Activated CD8-positive, alpha-beta memory T cell treated with anti-CD3 and anti-CD28 coated beads, Interleukin-2, amount 50 U/mL, for 1 hour (primary cell): Measurements from ENCODE around the gene NID2.

Experiments used
- DNase-seq: peaks from one replicate; pipeline ENCODE4 v3.0.0-alpha.2; 2020; ENCODE audit errors: extremely low read depth

The NID2 gene

GRCh38 chr14:52080808-52081755, 12.2 kb upstream of the NID2 start:
- no peak for DNase-seq

- DNase-seq = no peak
Measured at GRCh38 chr14:52080158-52080800, 11.4 kb upstream of the NID2 start.

DNA sequence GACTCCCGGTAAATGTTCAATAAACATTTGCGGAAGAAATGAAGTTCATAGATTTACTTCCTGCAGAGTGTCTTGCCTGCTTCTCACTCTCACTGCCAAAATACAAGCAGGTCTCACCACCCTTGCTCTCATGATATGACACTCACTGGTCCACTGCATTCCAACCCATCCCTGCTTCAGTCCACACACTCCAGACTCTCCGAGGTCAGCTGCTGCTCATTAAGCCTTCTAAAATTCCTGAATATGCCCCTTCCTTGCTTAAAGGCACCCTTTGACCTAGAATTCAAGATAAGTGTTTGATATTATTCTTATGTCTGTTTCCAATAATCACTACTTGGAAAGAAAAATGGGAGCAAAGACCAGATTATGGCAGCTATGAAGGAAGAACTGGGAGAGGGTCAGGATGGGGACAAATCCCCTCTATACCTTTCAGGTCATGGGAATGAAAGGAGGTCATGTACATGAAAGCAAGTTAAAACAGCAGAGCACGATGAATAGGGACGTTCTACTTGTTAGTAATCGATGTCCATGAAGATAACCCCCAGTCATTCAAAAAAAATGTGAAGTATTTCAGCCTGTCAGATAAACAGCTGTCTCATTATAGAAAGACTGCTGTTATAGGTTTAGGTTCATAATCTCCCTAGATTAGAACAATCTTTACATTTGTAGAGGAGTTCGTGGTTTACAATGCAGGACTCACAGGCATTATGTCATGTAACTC, 10.5 kb upstream of the NID2 start:
- no peak for DNase-seq

DNA sequence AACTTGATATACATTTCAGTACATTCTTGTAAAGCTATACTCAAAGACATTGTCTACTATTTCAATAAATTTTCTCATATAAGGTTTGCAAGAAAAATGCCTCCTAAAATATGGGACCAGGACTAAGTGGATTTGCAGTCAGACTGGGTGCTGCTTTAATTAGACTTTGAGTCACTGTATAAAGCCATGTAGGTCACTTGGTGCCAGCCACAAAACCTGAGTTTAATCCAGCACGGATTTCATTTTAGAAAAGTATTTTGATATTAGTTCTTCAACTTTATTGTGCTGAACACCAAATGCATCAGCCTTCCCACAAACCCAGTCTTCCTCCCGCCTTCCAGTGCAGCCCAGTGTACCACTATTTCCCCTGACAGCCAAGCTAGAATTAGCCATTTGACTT, 9.9 kb upstream of the NID2 start:
- DNase-seq = no peak

- no peak for DNase-seq
Measured at GRCh38 chr14:52078095-52078531, 9.3 kb upstream of the NID2 start.

DNA sequence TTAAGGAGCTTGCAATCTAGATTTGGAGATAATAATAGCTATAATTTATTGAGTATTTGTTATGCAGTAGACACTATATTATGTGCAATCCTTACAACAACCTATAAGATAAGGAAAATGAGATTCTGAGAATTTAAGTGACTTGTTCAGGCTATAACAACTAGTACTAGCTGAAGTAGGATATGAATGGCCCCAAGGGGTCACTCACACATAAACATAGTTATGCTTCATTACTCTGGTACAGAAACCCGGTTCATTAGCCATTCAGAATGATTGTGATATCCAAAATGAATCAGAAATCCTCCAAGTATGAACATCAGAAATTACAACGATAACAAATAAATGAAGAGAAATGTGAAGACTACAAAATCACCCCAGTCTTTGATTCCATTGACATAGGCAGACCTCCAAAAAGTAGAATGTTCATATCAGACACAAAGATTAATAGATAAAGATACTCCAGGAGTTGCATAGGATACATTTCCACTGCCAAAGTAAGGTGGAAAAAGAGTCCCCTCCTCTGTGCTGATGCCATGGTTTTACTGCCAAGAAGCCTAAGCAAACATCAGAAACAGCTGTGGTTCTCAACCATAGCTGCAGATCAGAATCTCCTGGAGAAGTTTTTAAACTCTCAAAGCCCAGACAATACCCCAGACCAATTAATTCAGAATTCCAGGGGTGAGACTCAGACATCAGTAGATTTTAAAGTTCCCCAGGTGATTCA, 8.6 kb upstream of the NID2 start:
- DNase-seq = no peak

DNA sequence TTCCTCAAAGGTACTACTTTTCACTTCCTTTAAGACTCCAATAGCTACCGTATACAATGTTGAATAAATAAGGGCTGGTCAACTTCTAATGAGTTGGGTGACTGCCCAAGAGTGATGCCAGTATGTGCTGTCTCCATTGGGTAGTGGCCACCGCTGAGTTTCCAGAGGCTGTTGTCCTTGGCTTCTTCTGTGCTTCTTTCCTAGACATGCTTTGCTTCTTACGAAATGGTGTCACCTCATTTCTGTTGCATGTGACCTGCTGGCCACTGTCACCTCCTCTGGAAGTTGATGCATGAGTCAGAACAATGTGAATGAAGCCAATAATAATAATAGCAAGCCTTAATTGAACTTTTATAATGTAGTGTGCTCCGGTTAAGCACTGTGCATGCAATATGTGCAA, 7.5 kb upstream of the NID2 start:
- no peak for DNase-seq

- no peak for DNase-seq
Measured at GRCh38 chr14:52075371-52075770, 6.5 kb upstream of the NID2 start.

GRCh38 chr14:52073251-52073650, 4.4 kb upstream of the NID2 start:
- no peak for DNase-seq

DNA sequence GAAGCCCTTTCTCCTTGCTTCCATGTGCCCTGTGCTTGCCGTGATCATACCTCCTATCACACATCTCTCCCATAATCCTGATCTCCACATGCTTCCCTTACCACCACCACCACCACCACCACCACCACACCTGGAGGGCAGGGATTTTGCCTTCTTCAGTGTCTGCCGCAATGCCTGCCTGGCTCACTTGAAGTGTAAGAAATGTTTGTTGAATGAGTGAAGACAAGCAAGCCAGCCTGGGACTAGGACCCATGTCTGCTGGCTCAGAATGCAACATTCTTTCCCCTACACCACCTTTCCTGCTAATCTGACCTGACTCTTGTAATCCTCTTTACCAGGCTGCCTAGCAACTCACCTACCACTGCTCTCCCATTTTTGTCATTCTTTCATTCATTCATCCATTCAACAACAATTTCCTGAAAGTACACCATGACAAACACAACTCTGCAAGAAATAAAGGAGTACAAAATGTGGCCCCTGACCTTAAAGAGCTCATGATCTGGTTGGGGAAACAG, 3.5 kb upstream of the NID2 start:
- DNase-seq = no peak

- DNase-seq = no peak
Measured at GRCh38 chr14:52071675-52072074, 2.8 kb upstream of the NID2 start.

- DNase-seq = no peak
Measured at GRCh38 chr14:52070051-52070431, 1.2 kb upstream of the NID2 start.

DNA sequence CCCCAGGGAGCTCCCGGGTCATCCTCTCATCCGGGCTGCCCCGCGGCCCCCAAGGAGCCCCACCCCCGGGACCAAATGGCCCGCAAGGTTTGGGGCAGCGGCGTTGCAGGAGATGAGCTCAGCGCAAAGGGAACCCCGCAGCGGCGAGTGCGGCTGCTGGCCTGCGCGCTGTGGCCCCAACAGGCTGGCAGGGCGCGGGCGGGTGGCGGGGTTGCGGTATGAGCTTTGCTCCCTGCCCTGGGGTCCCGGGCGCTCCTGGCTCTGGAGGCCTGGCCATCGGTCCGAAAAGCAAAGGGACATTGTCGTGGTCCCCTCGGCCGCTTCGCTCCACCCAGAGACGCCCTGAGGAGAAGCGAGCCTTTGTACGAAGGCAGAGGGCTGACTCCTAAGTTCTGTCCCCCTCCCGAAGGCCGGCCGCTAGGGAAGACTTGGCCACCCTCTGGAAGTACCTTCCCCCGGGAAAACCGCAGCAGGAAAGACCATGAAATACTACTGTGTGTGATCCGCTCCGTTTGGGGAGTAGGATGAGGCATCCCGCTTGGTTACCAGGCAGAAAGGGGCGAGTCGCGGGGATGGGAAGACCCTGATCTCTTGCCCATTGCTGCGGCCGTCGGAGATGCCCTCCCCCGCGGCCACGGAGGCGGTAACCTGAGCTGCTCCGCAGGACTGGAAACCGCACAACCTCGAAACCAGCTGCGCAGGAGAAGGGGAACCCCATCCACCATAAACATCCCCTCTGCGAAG, 620 bp upstream of the NID2 start:
- no peak for DNase-seq

- no peak for DNase-seq
Measured at GRCh38 chr14:52067873-52068614, 815 bp downstream of the NID2 start.

DNA sequence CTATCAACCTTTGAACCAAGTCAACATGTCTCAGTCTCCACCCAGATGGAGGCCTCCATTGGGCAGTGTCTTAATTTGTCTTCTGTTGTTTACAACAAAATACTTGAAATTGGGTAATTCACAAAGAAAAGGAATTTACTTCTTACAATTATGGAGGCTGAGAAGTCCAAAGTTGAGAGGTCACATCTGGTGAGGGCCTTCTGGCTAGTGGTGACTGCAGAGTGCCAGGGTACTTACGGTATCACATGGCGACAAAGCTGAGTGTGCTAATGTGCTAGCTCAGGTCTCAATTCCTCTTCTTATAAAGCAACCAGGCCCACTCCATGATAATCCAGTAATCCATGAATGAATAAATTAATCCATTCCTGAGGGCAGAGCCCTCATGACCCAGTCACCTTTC, 4.7 kb downstream of the NID2 start:
- no peak for DNase-seq

DNA sequence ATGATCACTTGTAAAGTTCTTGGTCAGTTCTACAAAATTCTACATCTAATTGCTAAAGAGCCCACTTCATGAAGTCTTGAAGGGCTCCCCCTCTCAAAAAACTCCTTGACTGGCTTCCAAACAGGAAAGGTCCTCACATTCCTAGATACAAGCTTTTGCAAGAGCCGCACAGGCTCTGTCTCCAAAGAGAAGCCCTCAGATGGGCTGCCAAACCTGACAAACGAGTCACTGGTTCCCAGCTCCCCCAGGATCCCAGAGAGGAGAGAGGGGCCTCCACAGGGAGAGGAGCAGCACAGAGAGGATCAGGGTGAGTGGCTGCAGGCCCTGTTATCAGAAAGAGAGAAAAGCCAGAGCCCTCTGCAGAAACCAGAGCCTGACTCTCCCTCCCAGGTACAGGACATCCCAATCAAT, 5.8 kb downstream of the NID2 start:
- no peak for DNase-seq

GRCh38 chr14:52061890-52062289, 7.0 kb downstream of the NID2 start:
- DNase-seq = no peak

GRCh38 chr14:52061390-52061789, 7.5 kb downstream of the NID2 start:
- no peak for DNase-seq

DNA sequence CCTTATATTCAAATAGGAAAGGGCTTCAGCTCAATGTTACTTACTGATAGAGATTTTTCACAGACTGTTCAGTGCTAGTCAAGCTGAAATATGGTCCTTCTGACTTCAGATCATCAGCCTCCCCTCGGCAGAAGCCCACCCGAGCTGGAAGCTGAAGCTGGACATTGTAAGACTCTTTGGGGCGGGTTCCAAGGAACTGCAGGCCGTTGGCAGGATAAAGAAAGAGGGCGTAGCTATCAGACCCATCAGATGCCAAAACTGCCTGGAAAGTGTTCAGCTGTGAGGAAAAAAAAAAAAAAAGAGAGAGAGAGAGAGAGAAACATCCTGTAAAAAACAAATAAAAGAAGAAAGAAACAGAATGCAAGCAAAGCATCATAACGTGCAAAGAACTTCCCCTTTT, 8.8 kb downstream of the NID2 start:
- no peak for DNase-seq

DNA sequence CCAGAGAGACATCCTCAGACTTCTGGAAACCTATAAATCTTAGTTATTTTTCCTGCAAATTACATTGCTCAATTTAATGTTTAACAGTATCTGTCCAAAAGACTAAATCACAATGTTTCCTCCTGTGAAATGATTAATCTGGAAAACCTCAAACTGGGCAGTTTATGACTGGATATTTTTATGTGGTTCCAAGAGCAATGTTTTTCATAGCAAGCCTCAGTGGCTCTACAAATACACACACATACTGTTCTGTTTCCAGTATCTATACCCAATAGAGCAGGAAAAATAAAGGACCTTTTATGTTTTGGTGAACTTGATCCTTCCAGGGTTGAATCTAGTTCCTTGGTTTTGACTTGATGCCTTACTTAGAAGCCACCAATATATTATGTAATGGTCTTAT, 9.2 kb downstream of the NID2 start:
- DNase-seq = no peak
